NCI-H146 treated with DMSO at 0.1 percent for 48 hours (cell line): Measurements from ENCODE around the gene ATAD1.
"Not testable (repeated sequence)": the region's sequence is repeated elsewhere in the genome, so short reads cannot be mapped to it uniquely, and the experiment has no call there.

Experiments
- DNase-seq: peaks from one replicate; lab custom pipeline; 2025; ENCODE audit not compliant: unreplicated experiment; lab: John Stamatoyannopoulos, UW

The ATAD1 gene, protein sequence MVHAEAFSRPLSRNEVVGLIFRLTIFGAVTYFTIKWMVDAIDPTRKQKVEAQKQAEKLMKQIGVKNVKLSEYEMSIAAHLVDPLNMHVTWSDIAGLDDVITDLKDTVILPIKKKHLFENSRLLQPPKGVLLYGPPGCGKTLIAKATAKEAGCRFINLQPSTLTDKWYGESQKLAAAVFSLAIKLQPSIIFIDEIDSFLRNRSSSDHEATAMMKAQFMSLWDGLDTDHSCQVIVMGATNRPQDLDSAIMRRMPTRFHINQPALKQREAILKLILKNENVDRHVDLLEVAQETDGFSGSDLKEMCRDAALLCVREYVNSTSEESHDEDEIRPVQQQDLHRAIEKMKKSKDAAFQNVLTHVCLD

DNA sequence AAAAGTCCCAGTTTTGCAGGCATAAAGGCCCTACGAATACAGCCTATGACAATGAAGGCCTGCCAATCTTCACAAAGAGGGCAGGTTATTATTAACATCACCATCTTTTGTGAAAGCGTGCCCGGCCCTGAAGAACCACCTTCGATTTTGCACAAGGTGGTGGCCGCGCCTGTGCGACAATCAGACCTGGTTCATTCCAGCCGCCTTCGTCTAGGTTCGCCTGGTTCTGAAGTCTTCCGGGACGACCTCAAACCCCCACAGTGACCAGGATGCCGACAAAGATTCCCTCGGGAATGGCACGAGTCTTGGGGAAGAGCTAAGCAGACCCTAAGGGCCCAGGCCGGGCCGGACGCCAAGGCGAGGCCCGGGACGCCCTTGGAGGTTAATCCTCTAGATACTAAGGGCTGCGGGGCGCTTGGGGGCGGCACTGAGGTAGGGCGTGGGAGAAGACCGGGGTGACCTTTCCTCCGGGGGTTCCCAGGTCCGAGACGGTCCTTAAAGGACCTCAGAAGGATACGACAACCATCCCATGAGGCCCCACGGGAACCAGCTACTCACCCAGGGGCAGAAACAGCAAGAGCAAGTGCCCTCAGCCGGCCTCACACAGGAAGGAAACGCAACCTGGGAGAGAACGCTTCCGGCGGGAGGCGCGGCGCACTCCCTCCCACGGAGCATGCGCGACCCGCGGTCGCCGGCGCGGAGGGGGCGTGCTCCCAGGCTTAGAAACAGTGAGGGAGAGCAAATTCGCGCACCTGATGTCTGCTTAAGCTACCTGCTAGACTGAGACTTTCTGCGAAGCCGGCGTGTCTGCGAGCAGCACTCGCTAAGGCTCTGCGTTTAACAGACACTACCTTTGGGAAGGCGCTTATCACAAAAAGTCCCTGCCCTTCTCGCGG is at the start of gene ATAD1:
Gene ATAD1, minus strand, starts transcription at position 618 of the 896 bp plus-strand sequence. CDS start 3,627 bp downstream, outside the sequence.
- DNase-seq: peak; percentile 87

DNA sequence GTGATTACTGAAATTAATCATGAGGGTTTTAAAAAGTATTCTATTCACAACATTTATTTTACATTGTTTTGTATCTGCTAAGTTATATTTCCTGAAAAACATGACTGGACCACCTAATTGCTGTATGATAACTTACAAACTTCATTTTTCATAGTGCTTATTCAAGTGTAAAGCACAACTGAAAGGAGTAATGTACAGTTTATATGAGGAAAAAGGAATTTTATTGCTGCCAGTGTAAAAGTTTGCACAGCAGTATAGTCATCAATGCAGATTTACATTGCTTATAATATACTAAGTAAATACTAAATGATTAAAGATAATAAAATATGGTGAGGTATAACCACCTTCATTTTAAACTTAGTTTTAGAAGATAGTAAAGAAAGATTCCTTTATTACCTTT is 49.4 kb upstream of the ATAD1 start:
- DNase-seq: no peak

DNA sequence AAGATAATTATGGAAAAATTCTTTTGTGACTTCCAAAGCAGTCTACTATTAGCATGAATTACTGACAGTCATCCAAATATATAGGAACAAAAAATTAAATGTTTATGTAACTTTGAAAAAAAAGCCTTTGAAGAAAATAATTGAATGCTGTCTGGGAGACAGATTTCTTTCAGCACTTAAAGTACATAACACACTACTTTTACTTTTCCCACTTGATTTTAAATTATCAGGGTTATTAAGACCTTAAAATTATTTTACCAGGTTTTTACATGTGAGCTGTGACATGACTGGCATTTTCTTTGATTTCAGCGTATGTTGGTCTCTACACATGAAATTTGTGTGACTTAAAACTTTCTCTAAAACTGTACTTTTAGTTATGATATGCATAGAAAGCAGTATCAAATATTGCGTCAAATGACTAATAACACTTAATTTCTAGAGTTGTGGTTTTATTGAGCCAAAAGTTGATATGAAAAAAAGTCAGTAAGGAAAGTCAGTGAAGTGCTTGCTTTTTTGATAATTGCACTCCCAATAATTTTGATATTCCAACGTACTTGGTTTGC is 48.5 kb upstream of the ATAD1 start:
- no peak for DNase-seq

DNA sequence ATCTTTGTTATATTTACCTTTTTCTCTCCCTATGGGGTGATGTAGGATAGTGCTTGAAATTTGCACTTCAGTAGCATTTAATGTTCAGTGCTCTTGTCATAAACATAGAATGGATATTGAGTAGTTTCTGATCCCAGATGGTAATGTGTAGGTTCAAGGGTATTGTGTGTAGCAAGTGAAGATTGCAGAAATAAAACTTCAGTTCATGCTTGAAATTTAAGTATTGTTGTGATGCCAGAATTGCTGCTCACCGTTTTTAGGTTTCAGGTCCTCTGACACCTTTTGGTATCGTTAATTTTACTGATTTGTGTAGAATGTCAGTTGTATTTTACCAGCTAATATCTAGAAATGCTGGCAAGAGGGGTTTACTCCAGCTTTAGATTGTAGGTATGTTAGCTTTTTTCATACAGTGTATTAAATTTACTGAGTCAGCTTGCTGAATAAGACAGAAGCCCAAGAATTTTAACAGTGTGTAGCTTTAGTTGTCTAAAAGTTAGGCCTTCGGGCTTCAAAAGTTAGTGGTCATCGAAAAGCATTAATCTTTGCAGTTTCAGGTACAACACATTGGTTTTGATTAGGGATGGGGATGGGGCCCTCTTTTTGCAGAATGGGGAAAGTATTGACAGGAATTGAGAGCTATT is 47.3 kb upstream of the ATAD1 start:
- DNase-seq: no peak

DNA sequence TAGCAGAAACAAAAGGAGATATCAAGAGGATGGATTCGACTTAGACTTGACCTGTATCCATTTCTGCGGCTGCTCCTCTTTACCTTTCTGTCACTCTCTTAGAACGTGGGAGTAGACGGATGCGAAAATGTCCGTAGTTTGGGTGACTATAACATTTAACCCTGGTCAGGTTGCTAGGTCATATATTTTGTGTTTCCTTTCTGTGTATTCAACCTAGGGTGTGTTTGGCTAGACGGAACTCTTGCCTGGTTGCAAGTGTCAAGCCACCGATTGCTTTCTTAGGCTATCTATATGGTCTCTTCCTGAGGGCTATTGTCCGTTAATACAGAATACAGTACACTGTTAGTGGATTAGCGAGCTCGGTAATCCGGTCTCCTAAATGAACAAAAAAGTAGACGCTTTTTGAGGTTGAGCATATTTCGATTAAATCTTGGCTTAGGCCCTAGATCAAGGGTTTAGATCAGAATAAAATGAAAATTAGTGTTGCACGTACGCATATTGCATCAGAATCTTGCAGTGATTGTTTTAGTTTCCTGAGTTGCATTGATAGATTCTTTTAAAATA is 46.6 kb upstream of the ATAD1 start:
- DNase-seq: peak; percentile 44

DNA sequence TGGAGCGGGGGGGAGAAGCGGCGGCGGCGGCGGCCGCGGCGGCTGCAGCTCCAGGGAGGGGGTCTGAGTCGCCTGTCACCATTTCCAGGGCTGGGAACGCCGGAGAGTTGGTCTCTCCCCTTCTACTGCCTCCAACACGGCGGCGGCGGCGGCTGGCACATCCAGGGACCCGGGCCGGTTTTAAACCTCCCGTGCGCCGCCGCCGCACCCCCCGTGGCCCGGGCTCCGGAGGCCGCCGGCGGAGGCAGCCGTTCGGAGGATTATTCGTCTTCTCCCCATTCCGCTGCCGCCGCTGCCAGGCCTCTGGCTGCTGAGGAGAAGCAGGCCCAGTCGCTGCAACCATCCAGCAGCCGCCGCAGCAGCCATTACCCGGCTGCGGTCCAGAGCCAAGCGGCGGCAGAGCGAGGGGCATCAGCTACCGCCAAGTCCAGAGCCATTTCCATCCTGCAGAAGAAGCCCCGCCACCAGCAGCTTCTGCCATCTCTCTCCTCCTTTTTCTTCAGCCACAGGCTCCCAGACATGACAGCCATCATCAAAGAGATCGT is 46.0 kb upstream of the ATAD1 start:
- DNase-seq: not testable (repeated sequence)

DNA sequence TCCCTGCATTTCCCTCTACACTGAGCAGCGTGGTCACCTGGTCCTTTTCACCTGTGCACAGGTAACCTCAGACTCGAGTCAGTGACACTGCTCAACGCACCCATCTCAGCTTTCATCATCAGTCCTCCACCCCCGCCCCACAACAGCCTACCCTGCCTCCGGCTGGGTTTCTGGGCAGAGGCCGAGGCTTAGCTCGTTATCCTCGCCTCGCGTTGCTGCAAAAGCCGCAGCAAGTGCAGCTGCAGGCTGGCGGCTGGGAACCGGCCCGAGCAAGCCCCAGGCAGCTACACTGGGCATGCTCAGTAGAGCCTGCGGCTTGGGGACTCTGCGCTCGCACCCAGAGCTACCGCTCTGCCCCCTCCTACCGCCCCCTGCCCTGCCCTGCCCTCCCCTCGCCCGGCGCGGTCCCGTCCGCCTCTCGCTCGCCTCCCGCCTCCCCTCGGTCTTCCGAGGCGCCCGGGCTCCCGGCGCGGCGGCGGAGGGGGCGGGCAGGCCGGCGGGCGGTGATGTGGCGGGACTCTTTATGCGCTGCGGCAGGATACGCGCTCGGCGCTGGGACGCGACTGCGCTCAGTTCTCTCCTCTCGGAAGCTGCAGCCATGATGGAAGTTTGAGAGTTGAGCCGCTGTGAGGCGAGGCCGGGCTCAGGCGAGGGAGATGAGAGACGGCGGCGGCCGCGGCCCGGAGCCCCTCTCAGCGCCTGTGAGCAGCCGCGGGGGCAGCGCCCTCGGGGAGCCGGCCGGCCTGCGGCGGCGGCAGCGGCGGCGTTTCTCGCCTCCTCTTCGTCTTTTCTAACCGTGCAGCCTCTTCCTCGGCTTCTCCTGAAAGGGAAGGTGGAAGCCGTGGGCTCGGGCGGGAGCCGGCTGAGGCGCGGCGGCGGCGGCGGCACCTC is 45.3 kb upstream of the ATAD1 start, which contains the start of the genes KLLN and PTEN:
Gene KLLN, minus strand, starts transcription at position 481 of the 891 bp plus-strand sequence. CDS start 1,046 bp downstream, outside the sequence.
Gene PTEN, plus strand, starts transcription at position 573 of the 891 bp plus-strand sequence. CDS start 845 bp downstream, outside the sequence.
- DNase-seq: peak; percentile 77

DNA sequence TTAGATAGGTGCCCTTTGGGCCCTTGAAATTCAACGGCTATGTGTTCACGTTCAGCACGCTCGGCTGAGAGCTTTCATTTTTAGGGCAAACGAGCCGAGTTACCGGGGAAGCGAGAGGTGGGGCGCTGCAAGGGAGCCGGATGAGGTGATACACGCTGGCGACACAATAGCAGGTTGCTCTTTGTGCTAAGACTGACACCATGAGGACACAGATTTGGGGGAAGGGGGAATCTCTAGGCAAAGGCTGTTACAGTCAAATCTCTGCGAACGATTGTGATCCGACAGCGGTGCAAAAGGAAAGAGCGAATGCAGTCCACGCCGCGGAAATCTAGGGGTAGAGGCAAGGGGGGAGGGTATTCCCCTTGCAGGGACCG is 44.6 kb upstream of the ATAD1 start:
- no peak for DNase-seq

DNA sequence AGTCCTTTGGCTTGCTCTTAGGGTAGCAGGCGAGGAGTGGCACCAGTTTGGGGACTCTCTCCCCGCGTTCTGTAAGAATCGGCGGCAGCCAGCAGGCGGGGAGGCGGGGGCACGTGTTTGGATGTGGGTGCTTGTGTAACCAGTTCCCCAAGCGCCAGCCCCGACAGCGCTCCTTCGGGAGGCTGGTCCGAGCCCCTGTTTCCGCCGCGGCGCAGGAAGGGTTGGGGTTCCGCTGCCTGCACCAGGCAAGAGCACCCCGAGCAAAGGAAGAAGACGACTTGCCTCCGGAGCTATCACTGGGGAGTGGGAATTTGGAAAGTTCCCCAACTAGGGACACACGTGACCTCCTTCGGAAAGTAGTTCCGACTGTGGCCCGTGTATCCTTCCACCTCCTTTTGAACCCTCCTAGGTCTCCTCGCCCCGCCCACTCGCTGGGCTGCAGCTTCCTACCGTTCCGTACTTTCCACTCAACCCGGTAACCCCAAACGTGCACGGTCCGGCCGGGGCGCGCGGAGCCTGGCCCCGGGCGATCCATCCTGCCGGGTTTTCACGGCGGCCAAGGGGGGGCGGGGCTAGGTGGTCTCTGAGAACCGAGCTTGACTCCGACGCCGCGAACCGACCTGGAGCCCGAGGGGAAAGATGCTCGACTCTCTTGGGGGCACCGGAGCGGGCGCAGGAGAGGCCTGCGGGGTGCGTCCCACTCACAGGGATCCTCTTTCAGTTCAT is 44.1 kb upstream of the ATAD1 start:
- peak; percentile 84 for DNase-seq

DNA sequence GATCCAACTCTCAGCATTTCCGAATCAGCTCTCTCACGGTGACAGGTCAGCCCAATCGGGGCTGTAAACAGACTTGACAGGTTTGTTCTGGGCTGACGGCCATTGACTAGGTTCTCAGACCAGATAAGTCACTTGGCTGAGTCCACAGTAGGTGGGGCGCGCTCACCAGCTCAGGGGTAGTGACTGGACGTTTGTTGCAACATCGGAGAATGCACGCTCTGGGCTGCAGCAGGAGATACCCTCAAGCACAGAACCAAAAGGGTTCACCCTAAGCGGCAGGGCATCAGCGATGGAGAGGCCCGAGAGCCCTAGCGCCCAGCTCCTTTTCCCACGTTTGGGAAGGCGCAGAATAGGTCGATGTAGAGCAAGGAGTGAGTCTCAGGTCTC is 43.5 kb upstream of the ATAD1 start:
- no peak for DNase-seq

DNA sequence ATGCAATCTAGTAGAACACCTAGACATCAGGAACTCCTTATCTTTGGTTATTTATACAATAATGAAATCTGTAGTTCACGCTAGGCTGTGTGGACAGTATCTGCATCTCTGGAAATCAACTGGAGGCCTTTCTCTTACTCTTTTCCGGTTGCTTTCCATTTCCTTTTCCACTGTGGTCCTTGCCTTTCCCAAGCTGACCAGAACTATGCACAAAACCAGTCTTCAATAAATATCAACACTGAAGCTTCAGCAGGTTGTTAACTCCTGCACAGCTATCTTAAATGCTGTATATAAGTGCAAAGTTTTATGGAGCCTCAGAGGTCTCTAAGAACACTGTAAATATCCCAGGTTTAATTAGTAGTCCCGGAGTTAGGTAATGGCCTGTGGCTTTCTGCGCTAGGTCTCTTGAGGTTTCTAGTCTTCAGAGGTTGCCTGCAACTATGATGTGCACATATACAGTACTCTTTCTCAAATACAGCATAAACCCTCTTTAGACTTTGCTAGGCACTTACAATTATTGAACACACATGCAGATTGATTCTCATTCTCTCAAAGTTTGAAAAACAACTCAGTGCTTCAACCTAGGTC is 42.9 kb upstream of the ATAD1 start:
- DNase-seq: no peak

DNA sequence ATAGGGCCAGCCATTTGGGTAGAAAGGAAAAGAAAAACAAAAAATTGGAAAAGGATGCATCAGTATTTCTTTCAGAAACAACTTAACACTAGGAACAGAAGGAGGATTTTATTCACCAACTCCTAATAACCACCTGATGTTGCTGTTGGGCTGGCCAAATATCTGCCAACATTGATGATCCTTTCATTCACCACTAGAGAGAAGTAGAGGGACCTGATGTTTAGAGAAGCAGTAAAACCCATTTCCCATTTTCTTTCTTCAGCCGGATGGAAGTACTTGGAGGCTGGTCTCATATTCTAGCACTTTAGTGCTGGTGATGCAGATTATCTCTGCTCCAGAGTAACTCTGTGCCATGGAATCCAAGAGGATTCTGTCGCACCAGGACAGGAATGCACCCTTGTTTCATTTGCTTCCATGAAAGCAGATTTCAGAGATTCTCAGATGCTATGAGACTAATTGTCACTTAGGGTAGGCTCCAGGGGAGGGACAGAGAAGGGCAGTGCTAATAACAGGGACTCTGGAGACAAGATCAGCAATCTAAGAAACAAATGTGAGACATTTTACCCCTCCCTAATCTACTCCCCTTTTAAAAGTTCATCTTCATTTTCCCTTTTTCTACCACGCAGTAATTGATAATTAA is 42.2 kb upstream of the ATAD1 start:
- DNase-seq: peak; percentile 36

DNA sequence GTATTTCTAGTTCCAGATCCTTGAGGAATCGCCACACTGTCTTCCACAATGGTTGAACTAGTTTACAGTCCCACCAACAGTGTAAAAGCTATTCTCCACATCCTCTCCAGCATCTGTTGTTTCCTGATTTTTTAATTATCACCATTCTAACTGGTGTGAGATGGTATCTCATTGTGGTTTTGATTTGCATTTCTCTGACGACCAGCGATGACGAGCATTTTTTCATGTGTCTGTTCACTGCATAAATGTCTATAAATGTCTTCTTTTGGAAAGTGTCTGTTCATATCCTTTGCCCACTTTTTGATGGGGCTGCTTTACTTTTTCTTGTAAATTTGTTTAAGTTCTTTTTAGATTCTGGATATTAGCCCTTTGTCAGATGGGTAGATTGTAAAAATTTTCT is 37.6 kb upstream of the ATAD1 start:
- not testable (repeated sequence) for DNase-seq

DNA sequence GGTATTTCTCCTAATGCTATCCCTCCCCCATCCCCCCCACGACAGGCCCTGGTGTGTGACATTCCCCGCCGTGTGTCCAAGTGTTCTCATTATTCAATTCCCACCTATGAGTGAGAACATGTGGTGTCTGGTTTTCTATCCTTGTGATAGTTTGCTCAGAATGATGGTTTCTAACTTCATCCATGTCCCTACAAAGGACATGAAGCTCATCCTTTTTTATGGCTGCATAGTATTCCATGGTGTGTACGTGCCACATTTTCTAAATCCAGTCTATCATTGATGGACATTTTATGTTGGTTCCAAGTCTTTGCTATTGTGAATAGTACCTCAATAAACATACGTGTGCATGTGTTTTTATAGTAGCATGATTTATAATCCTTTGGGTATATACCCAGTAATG is 37.2 kb upstream of the ATAD1 start:
- not testable (repeated sequence) for DNase-seq

DNA sequence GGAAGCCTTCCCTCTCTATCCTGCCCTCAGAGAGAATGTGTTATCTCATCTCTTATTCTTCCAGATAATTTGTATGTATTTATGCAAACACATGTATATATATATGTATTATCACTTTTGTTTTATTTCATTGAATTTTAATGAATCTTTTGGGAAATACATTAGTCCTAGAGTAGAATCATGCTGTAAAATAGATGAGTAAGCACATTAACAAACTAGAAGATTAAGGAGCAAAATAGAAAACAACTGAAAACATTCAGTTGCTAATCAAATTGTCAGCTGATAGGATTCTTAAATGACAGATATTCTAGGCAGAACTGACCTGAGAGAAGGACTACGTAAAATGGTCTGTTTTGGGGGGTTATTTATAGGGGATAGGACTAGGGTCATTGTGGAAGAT is 34.1 kb upstream of the ATAD1 start:
- DNase-seq: no peak

DNA sequence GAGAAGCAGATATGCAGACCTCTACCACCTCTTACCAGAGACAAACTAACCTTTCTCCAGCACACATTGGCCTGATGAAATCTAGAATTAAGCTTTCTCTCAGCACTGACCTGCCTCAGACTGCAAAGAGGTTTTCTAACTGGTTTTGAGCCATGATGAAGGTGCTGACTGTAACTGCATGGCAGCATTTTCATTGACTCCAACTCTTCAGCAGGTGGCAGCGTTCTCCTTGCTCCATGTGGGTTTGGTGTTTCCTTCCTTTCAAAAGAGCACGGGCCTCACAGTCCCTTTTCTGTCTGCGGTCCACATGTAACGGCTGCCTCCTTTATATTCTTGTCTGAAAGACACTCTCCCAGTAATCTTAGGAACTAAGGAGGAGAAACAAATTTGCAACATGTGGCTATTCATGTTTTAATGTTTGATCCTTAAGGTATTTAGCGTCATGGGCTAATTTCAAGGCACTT is 32.7 kb upstream of the ATAD1 start:
- DNase-seq: peak; percentile 44

DNA sequence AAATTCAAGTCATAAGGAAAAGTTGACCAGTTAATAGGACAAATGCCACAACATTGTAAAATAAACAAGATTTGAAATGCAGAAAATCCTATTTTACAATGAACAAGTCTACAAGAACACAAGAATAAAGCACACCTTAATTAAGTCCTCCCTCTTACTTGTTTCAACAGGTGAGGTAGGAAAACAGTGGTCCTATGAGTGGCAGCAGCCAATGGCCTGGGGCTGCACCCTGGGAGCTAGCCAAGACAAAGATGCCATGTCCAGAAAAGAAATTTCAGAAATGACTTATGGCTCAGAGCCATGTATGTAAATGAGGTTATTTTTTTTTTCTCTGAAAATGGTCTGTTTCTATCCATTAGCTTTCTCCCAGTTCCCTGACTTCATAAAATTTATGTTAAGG is 31.0 kb upstream of the ATAD1 start:
- no peak for DNase-seq

DNA sequence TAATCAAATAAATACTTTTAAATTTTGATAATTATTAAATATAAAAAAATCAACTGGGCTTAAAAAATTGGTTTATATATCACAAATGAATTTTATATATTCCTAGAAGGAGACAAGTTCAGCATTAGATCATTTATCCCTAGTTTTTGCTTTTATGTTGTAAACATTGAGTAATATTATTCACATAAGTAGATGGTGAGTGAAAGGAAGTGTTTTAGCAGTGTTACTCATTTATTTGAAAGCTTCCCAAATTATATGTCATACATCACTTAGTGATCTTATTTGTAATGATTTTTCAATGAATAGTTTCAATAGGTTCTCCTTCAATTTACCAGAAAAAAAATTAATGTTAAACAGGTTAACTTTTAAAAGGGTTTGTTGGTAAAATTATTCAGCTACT is 29.5 kb upstream of the ATAD1 start:
- no peak for DNase-seq
